Measurements from ENCODE around the gene WWOX.

Gene WWOX

GRCh38 chr16:78684030-78684611 is 584.7 kb downstream of the WWOX start:
- no peaks in the 10 kb centered on the region for H3K4me1 ChIP-seq (ENCODE audit: control insufficient read depth in 1 of 2, insufficient read depth in 1 of 2, low read depth in 1 of 2, low read length in 1 of 2)
- no peak for TF ChIP-seq CTCF (IDR thresholded peaks at IDR 0.05)
- no peaks in the 10 kb centered on the region for H3K36me3 ChIP-seq
- H3K27me3 ChIP-seq, result no peaks in the 10 kb centered on the region
- no peak overlapping the region for H3K27ac ChIP-seq
- no peak overlapping the region for H3K4me3 ChIP-seq (ENCODE audit: low read depth in 1 of 2, low read length in 1 of 2)
- no peaks in the 10 kb centered on the region for H3K9me3 ChIP-seq

- Histone ChIP-seq H3K4me3 (ENCODE audit: low read depth in 1 of 2, low read length in 1 of 2) (no peak overlapping the region), H3K27me3 (no peaks in the 10 kb centered on the region), H3K9me3 (no peaks in the 10 kb centered on the region), H3K27ac (no peak overlapping the region), H3K4me1 (ENCODE audit: control insufficient read depth in 1 of 2, insufficient read depth in 1 of 2, low read depth in 1 of 2, low read length in 1 of 2) (no peaks in the 10 kb centered on the region), H3K36me3 (no peaks in the 10 kb centered on the region)
- TF ChIP-seq CTCF (IDR thresholded peaks at IDR 0.05), result no peak
Observed at GRCh38 chr16:78684655-78685375, 585.4 kb downstream of the WWOX start.

GRCh38 chr16:78686601-78687000 is 587.1 kb downstream of the WWOX start:
- Histone ChIP-seq H3K9me3 (no peaks in the 10 kb centered on the region), H3K4me1 (ENCODE audit: control insufficient read depth in 1 of 2, insufficient read depth in 1 of 2, low read depth in 1 of 2, low read length in 1 of 2) (no peaks in the 10 kb centered on the region), H3K36me3 (no peaks in the 10 kb centered on the region), H3K27ac (no peak overlapping the region), H3K4me3 (ENCODE audit: low read depth in 1 of 2, low read length in 1 of 2) (no peak overlapping the region), H3K27me3 (no peaks in the 10 kb centered on the region)
- no peak for TF ChIP-seq CTCF (IDR thresholded peaks at IDR 0.05)

- Histone ChIP-seq H3K9me3 (no peaks in the 10 kb centered on the region), H3K36me3 (no peaks in the 10 kb centered on the region)
- no peak for TF ChIP-seq CTCF (IDR thresholded peaks at IDR 0.05)
Observed at GRCh38 chr16:78689028-78689427, 589.6 kb downstream of the WWOX start.

GRCh38 chr16:78689536-78689935 is 590.1 kb downstream of the WWOX start:
- Histone ChIP-seq H3K4me1 (ENCODE audit: control insufficient read depth in 1 of 2, insufficient read depth in 1 of 2, low read depth in 1 of 2, low read length in 1 of 2) (no peaks in the 10 kb centered on the region), H3K4me3 (ENCODE audit: low read depth in 1 of 2, low read length in 1 of 2) (no peak overlapping the region), H3K9me3 (no peaks in the 10 kb centered on the region), H3K36me3 (no peaks in the 10 kb centered on the region), H3K27me3 (no peaks in the 10 kb centered on the region), H3K27ac (no peak overlapping the region)
- TF ChIP-seq CTCF (IDR thresholded peaks at IDR 0.05), result no peak

More at GRCh38 chr16:78689028-78689427, 589.6 kb downstream of the WWOX start:
- no peak overlapping the region for H3K4me3 ChIP-seq (ENCODE audit: low read depth in 1 of 2, low read length in 1 of 2)
- no peak overlapping the region for H3K27ac ChIP-seq
- H3K4me1 ChIP-seq (ENCODE audit: control insufficient read depth in 1 of 2, insufficient read depth in 1 of 2, low read depth in 1 of 2, low read length in 1 of 2), result no peaks in the 10 kb centered on the region
- no peaks in the 10 kb centered on the region for H3K27me3 ChIP-seq
